Ovary (tissue), 9 donors: ENCODE measurements around the gene COQ4. TPM values are rescaled to one million over a fixed set of nuclear protein-coding genes. Genes with fewer than 3 reads are reported as not detected.

Experiments used
- DNase-seq, 5 donors: peaks; one replicate each; pipeline ENCODE4 v3.0.0-alpha.2; 2019 to 2020
- H3K27ac ChIP-seq, 2 donors: fragments of 200-600 bp; one replicate each; pipeline versions ENCODE4 v1.5.1 to v1.8.0; 2019 to 2022
- H3K27me3 ChIP-seq: fragments of 200-600 bp; one replicate; pipeline ENCODE4 v1.8.0; 2022
- H3K36me3 ChIP-seq: fragments of 200-600 bp; sonication (generic); one replicate; pipeline ENCODE4 v1.5.1; 2019
- H3K4me1 ChIP-seq: one replicate; pipeline ENCODE4 v1.8.1; 2013; ENCODE audit warnings: mild to moderate bottlenecking, moderate library complexity; ENCODE audit not compliant: insufficient read depth
- H3K4me3 ChIP-seq: fragments of 200-600 bp; sonication (generic); one replicate; pipeline ENCODE4 v1.5.1; 2017
- H3K9me3 ChIP-seq, 2 donors: fragments of 200-600 bp in 1 of 2; sonication (generic) in 1 of 2; one replicate each; pipeline versions ENCODE4 v1.5.1 to v1.8.1; 2013 to 2019; ENCODE audit warnings: mild to moderate bottlenecking in 1 of 2, moderate library complexity in 1 of 2
- EP300 ChIP-seq: sonication (generic); formaldehyde crosslinking; IDR thresholded peaks from one replicate; pipeline ENCODE4 v1.6.1; 2017; ENCODE audit warnings: antibody characterized with exemption
- POLR2A ChIP-seq: fragments of 450-650 bp; IDR thresholded peaks from one replicate; pipeline ENCODE4 v1.6.1; 2017; ENCODE audit warnings: antibody characterized with exemption, mild to moderate bottlenecking, moderate library complexity
- WGBS, 3 donors: extraction: QIAGEN DNeasy Blood & Tissue Kit in 1 of 3; methylation state at CpG; one replicate each; pipeline versions ENCODE4 v1.1.5 to v1.1.7; 2013 to 2017; 5-methylcytosine and 5-hydroxymethylcytosine counted together
- intact Hi-C, 4 donors: fragments of 100-400 bp; cut with DNase I; formaldehyde crosslinking; loops; one replicate each; pipeline versions ENCODE4 v1.11.0 to v1.15.1; 2022 to 2023
- polyA plus RNA-seq, 2 donors: library from polyadenylated mRNA; stranded (reverse); fragments of 200-250 nt in 1 of 2; fragments of 350-450 nt in 1 of 2; fragmentation: Illumina TruSeq in 1 of 2; extraction: RNeasy Lipid Tissue Mini Kit (QIAGEN cat#74804) in 1 of 2; gene quantifications; one replicate each; pipeline ENCODE4 v1.2.3, GENCODE V29; 2013 to 2014
- total RNA-seq, 7 donors: library from RNA; depleted of rRNA in 2 of 7; stranded (reverse); fragments of >200 nt in 2 of 7; fragmentation: NEBNext Ultra II Directional in 3 of 7; extraction: Animal tissue kit (Norgen Biotek cat#: 25700) in 3 of 7; gene quantifications; one replicate each; pipeline versions ENCODE4 v1.1.0 to v1.2.4, GENCODE V29; 2016 to 2023
- TF ChIP-seq, protein P1 (sequence below), 3 donors: fragments of 450-650 bp in 2 of 3; fragments of 200-600 bp in 1 of 3; IDR thresholded peaks; one replicate each; pipeline versions ENCODE4 v1.5.1 to v1.8.0; 2016 to 2022; ENCODE audit warnings: antibody characterized with exemption in 3 of 3, mild to moderate bottlenecking in 1 of 3
- donor health status: DM: no; HTN: no; CAD: no; lungs with moderate emphysema.
- donor health status: DM: no; HTN: no; CAD: no.
- donor health status: Bipolar disorder and iron deficiency.
- donor health status: DM: yes; HTN: yes; CAD: no.
- donor health status: DM: no; HTN: no; CAD: no.
- donor health status: DM: yes; HTN: yes; CAD: no.

Gene COQ4
- total and polyA plus RNA-seq, 9 donors: 22.0 to 75.7 (median 34.2) TPM

- TF ChIP-seq, protein P1, sequence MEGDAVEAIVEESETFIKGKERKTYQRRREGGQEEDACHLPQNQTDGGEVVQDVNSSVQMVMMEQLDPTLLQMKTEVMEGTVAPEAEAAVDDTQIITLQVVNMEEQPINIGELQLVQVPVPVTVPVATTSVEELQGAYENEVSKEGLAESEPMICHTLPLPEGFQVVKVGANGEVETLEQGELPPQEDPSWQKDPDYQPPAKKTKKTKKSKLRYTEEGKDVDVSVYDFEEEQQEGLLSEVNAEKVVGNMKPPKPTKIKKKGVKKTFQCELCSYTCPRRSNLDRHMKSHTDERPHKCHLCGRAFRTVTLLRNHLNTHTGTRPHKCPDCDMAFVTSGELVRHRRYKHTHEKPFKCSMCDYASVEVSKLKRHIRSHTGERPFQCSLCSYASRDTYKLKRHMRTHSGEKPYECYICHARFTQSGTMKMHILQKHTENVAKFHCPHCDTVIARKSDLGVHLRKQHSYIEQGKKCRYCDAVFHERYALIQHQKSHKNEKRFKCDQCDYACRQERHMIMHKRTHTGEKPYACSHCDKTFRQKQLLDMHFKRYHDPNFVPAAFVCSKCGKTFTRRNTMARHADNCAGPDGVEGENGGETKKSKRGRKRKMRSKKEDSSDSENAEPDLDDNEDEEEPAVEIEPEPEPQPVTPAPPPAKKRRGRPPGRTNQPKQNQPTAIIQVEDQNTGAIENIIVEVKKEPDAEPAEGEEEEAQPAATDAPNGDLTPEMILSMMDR (IDR thresholded peaks at IDR 0.05): no peak
- TF ChIP-seq POLR2A (no peak), EP300 (no peak)
- no peaks in the 10 kb centered on the region for H3K27me3 ChIP-seq
- H3K27ac ChIP-seq: no peak overlapping the region
- peak in 2 of 5 donors; percentile 42 to 57 for DNase-seq
- intact Hi-C loops: no loop called here
- H3K4me3 ChIP-seq: peak overlapping the region; percentile 60
- 1 to 4% (median 1%) methylated on average over 21 to 48 of the region's 48 CpGs for WGBS, 3 donors
- peaks cover 4% of the 10 kb centered on the region for H3K4me1 ChIP-seq
- no peaks in the 10 kb centered on the region for H3K9me3 ChIP-seq
- H3K36me3 ChIP-seq: no peaks in the 10 kb centered on the region
These were observed 18.2 kb downstream of the COQ4 start for GRCh38 chr9:128340691-128341434.

DNA sequence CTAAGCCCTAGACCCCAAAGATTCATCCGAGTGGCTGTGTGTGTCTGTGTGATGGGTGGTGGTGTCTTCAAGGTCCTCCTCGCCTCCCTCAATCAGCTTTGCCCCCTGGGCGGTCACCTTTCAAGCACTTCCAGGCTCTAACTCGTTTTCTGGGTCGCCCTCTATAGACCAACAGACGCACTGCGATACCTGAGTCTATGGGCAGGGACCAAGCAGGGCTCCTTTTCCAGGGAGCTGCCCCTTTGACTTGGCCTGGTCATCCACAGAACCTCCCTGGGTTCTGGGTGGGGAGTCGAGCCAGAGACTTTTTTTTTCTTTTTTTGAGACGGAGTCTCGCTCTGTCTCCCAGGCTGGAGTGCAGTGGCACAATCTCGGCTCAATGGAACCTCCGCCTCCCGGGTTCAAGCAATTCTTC is 18.8 kb downstream of the COQ4 start:
- Histone ChIP-seq H3K27ac (no peak overlapping the region), H3K36me3 (no peaks in the 10 kb centered on the region), H3K4me3 (peak overlapping the region; percentile 60), H3K27me3 (no peaks in the 10 kb centered on the region), H3K4me1 (peaks cover 4% of the 10 kb centered on the region), H3K9me3 (no peaks in the 10 kb centered on the region)
- WGBS, 3 donors: 10 to 32% (median 31%) methylated on average over 10 to 13 of the region's 13 CpGs
- DNase-seq: peak in 3 of 5 donors; percentile 41 to 51 (median 45)
- TF ChIP-seq, protein P1 (IDR thresholded peaks at IDR 0.05): peak in 2 of 3 donors; percentile 39 to 40
- TF ChIP-seq POLR2A: no peak
- intact Hi-C loops: no loop called here

DNA sequence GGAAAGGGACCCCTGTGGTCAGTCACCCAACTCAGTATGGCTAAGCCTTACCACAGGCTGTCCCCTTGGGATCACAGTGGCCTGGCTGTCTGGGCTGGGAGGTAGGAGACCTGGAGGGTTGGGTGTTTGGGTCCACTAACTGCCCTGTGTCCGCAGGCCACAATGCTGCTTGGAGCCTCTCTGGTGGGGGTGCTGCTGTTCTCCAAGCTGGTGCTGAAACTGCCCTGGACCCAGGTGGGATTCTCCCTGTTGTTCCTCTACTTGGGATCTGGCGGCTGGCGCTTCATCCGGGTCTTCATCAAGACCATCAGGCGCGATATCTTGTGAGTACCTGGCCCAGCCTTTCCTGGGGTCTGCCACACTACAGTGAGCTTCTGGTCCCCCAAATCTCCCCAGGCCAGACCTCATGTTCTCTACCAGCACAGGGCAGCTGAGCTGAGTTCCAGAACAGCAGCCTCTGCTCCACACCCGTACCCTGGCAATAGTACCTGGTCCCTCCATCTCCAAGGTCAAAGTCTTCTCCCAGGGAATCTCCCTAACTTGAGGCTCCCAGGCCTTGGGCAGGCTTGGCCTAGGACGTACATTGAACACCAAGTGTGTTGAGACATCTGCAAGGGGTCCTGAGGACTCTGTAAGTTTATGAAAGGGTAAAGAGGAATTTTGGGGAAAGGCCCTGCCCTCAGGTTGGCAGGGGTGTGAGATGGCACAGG is 20.5 kb downstream of the COQ4 start:
- Histone ChIP-seq H3K27me3 (no peaks in the 10 kb centered on the region), H3K9me3 (no peaks in the 10 kb centered on the region), H3K36me3 (no peaks in the 10 kb centered on the region), H3K4me3 (no peak overlapping the region), H3K4me1 (peaks cover 4% of the 10 kb centered on the region), H3K27ac (no peak overlapping the region)
- intact Hi-C loops: no loop called here
- DNase-seq: no peak
- 82 to 95% (median 89%) methylated on average over 8 of the region's 8 CpGs for WGBS, 3 donors
- no peak for TF ChIP-seq POLR2A
- no peak for TF ChIP-seq EP300
- TF ChIP-seq, protein P1 (IDR thresholded peaks at IDR 0.05): no peak

- H3K4me1 ChIP-seq: peaks cover 4% of the 10 kb centered on the region
- intact Hi-C loops: no loop called here
- H3K27me3 ChIP-seq: no peaks in the 10 kb centered on the region
- TF ChIP-seq EP300: no peak
- TF ChIP-seq POLR2A: no peak
- TF ChIP-seq, protein P1 (IDR thresholded peaks at IDR 0.05): no peak
- H3K9me3 ChIP-seq: no peaks in the 10 kb centered on the region
- H3K4me3 ChIP-seq: no peak overlapping the region
- no peak for DNase-seq
- H3K27ac ChIP-seq: no peak overlapping the region
- no peaks in the 10 kb centered on the region for H3K36me3 ChIP-seq
- WGBS, 3 donors: 96 to 99% (median 97%) methylated on average over 4 of the region's 4 CpGs
These were observed 21.2 kb downstream of the COQ4 start for GRCh38 chr9:128343855-128344254.
